Gastroesophageal sphincter (tissue), 4 donors: Measurements from ENCODE around the gene PLIN4. TPM values are rescaled to one million over a fixed set of nuclear protein-coding genes. Genes with fewer than 3 reads are reported as not detected.

ENCODE experiments used
- ATAC-seq: fragments of 150-250 bp; one replicate; pipeline ENCODE4 v1.9.1; 2016; ENCODE audit warnings: mild to moderate bottlenecking, moderate library complexity
- H3K27ac ChIP-seq, 4 donors: fragments of 200-600 bp; sonication (generic) in 3 of 4; 1 replicate in 3 of 4; 2 replicates in 1 of 4; pipeline ENCODE4 v1.5.1; 2016 to 2019
- H3K27me3 ChIP-seq: fragments of 200-600 bp; sonication (generic); one replicate; pipeline ENCODE4 v1.5.1; 2019
- H3K36me3 ChIP-seq, 2 donors: fragments of 200-600 bp; sonication (generic); one replicate each; pipeline ENCODE4 v1.5.1; 2019; ENCODE audit warnings: control low read depth in 1 of 2
- H3K4me1 ChIP-seq, 3 donors: fragments of 200-600 bp; sonication (generic); 1 replicate in 2 of 3; 2 replicates in 1 of 3; pipeline ENCODE4 v1.5.1; 2016 to 2019; ENCODE audit warnings: control low read depth in 2 of 3
- H3K4me3 ChIP-seq, 2 donors: fragments of 200-600 bp; sonication (generic); one replicate each; pipeline ENCODE4 v1.5.1; 2019; ENCODE audit warnings: mild to moderate bottlenecking in 1 of 2, moderate library complexity in 1 of 2
- H3K9me3 ChIP-seq, 3 donors: fragments of 200-600 bp; sonication (generic); one replicate each; pipeline ENCODE4 v1.5.1; 2017 to 2019; ENCODE audit warnings: control low read depth in 2 of 3
- CTCF ChIP-seq, 4 experiments: fragments of 200-600 bp in 2 of 4; fragments of 450-650 bp in 2 of 4; sonication (generic) in 1 of 4; IDR thresholded peaks; one replicate each; pipeline ENCODE4 v1.5.1; 2017 to 2019; ENCODE audit warnings: antibody characterized with exemption in 4 of 4, mild to moderate bottlenecking in 2 of 4, moderate library complexity in 2 of 4
- EP300 ChIP-seq: sonication (generic); formaldehyde crosslinking; IDR thresholded peaks from one replicate; pipeline ENCODE4 v1.6.1; 2017; ENCODE audit warnings: antibody characterized with exemption, mild to moderate bottlenecking
- POLR2A ChIP-seq, 2 donors: fragments of 450-650 bp; IDR thresholded peaks; one replicate each; pipeline ENCODE4 v1.6.1; 2017; ENCODE audit warnings: antibody characterized with exemption in 2 of 2, mild to moderate bottlenecking in 2 of 2, moderate library complexity in 1 of 2
- POLR2AphosphoS5 ChIP-seq: sonication (generic); formaldehyde crosslinking; IDR thresholded peaks from one replicate; pipeline ENCODE4 v1.6.1; 2017; ENCODE audit warnings: antibody characterized with exemption
- WGBS, 2 donors: methylation state at CpG; one replicate each; pipeline ENCODE4 v1.1.5; 2018; ENCODE audit warnings: low coverage in 1 of 2; 5-methylcytosine and 5-hydroxymethylcytosine counted together
- total RNA-seq, 4 donors: library from RNA; depleted of rRNA; stranded (reverse); fragments of >200 nt; gene quantifications; one replicate each; pipeline ENCODE4 v1.1.0, GENCODE V29; 2016

Gene PLIN4
- total RNA-seq, 4 donors from 2014 or later, result 66.0 to 145 (median 87.5) TPM

GRCh38 chr19:4539693-4540581 is 21.7 kb upstream of the PLIN4 start, which contains the start of gene LRG1:
Gene LRG1, minus strand, starts transcription at chr19:4540036. Its CDS starts 23 bp downstream, at chr19:4540013.
- Histone ChIP-seq H3K4me1 (peaks cover 0 to 11% (median 0%) of the 10 kb centered on the region in 3 donors), H3K27ac (peak within 1 kb of the TSS in 1 of 4 donors; percentile 39), H3K9me3 (peaks cover 0 to 9% (median 0%) of the 10 kb centered on the region in 3 donors), H3K27me3 (peaks cover 26% of the 10 kb centered on the region), H3K4me3 (no peak within 1 kb of the TSS), H3K36me3 (no peaks in the 10 kb centered on the region)
- WGBS, 2 donors, result 39 to 56% methylated on average over 3 to 7 of the region's 14 CpGs
- no peak for TF ChIP-seq CTCF (IDR thresholded peaks at IDR 0.05)
- no peak for TF ChIP-seq EP300
- TF ChIP-seq POLR2A (IDR thresholded peaks at IDR 0.05), result no peak
- TF ChIP-seq POLR2AphosphoS5, result no peak
- peak; percentile 64 for ATAC-seq

GRCh38 chr19:4539169-4539692 is 20.9 kb upstream of the PLIN4 start:
- WGBS, 2 donors, result 65% methylated on average over 2 of the region's 3 CpGs; no CpG with 5 or more reads in 1 of the 2 donors

GRCh38 chr19:4538601-4538954 is 20.3 kb upstream of the PLIN4 start:
- no CpG with 5 or more reads among the region's 13 CpGs for WGBS, 2 donors
- Histone ChIP-seq H3K36me3 (no peaks in the 10 kb centered on the region), H3K9me3 (peaks cover 0 to 9% (median 0%) of the 10 kb centered on the region in 3 donors), H3K4me3 (no peak overlapping the region), H3K4me1 (peaks cover 0 to 18% (median 0%) of the 10 kb centered on the region in 3 donors), H3K27me3 (peaks cover 26% of the 10 kb centered on the region), H3K27ac (no peak overlapping the region)
- ATAC-seq, result no peak
- TF ChIP-seq POLR2AphosphoS5 (no peak), EP300 (no peak), POLR2A (IDR thresholded peaks at IDR 0.05) (no peak), CTCF (IDR thresholded peaks at IDR 0.05) (no peak)

More at GRCh38 chr19:4539169-4539692, 20.9 kb upstream of the PLIN4 start:
- Histone ChIP-seq H3K9me3 (peaks cover 0 to 9% (median 0%) of the 10 kb centered on the region in 3 donors), H3K27me3 (peaks cover 26% of the 10 kb centered on the region), H3K36me3 (no peaks in the 10 kb centered on the region), H3K4me3 (no peak overlapping the region), H3K4me1 (peaks cover 0 to 18% (median 0%) of the 10 kb centered on the region in 3 donors), H3K27ac (peak overlapping the region in 1 of 4 donors; percentile 39)
- TF ChIP-seq EP300 (no peak), POLR2A (IDR thresholded peaks at IDR 0.05) (no peak), POLR2AphosphoS5 (no peak), CTCF (IDR thresholded peaks at IDR 0.05) (no peak)
- no peak for ATAC-seq

GRCh38 chr19:4537953-4538600 is 19.8 kb upstream of the PLIN4 start:
- WGBS, 2 donors, result 74% methylated on average over 12 of the region's 27 CpGs; no CpG with 5 or more reads in 1 of the 2 donors
- no peaks in the 10 kb centered on the region for H3K36me3 ChIP-seq
- no peak overlapping the region for H3K27ac ChIP-seq
- H3K9me3 ChIP-seq, result peaks cover 0 to 9% (median 0%) of the 10 kb centered on the region in 3 donors
- TF ChIP-seq POLR2AphosphoS5, result no peak
- TF ChIP-seq POLR2A (IDR thresholded peaks at IDR 0.05), result no peak
- TF ChIP-seq CTCF (IDR thresholded peaks at IDR 0.05), result no peak
- TF ChIP-seq EP300, result no peak
- H3K27me3 ChIP-seq, result peaks cover 26% of the 10 kb centered on the region
- ATAC-seq, result no peak
- peaks cover 0 to 18% (median 0%) of the 10 kb centered on the region in 3 donors for H3K4me1 ChIP-seq
- no peak overlapping the region for H3K4me3 ChIP-seq
